MM.1S (cell line): ENCODE results near the gene PUDP.

Source experiments
- EZH2 ChIP-seq: fragments of 300-600 bp; sonication (generic); optimal IDR thresholded peaks from 2 replicates; pipeline ENCODE3; 2017; ENCODE audit warnings: low read depth, mild to moderate bottlenecking, antibody characterized with exemption, low read length, mixed read lengths
- EZH2phosphoT487 ChIP-seq: fragments of 300-600 bp; sonication (generic); IDR thresholded peaks from 2 replicates; pipeline ENCODE4 v1.6.1; 2018; ENCODE audit warnings: antibody characterized with exemption, low read length
- TF ChIP-seq, protein P1 (sequence below): fragments of 300-600 bp; sonication (generic); IDR thresholded peaks from 2 replicates; pipeline ENCODE4 v1.5.1; 2016; ENCODE audit warnings: antibody characterized with exemption, low read length, mixed read lengths

DNA sequence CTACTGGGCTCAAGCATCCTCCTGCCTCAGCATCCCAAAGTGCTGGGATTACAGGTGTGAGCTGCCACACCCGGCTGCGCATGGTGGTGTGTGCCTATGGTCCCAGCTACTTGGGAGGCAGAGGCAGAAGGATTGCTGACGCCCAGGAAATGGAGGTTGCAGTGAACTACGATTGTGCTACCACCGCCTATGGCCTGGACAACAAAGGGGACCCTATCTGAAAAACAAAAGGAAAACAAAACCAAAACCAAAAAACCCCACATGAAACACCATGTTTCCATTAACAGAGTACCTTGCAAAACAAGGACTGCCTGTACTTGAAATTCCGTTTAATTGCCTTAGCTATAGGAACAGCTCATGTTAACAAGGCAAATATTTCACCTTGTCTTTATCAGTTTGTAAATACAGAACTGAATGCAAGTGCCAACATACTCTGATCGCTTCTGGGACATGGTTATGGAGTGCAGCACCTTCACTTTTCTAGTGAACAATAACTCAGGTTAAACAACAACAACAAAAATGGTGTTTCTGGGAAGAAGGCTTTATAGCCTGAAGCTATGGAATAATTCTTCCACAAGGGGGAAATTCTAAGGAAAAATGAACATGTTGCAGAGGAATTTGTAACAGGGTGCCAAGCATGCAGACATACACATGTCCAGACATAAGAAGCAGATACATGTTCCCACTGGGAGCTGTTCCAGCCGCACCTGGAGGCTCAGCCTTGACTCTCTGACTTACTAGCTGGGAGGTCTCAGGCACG is 73.6 kb downstream of the PUDP start:
- TF ChIP-seq, protein P1, sequence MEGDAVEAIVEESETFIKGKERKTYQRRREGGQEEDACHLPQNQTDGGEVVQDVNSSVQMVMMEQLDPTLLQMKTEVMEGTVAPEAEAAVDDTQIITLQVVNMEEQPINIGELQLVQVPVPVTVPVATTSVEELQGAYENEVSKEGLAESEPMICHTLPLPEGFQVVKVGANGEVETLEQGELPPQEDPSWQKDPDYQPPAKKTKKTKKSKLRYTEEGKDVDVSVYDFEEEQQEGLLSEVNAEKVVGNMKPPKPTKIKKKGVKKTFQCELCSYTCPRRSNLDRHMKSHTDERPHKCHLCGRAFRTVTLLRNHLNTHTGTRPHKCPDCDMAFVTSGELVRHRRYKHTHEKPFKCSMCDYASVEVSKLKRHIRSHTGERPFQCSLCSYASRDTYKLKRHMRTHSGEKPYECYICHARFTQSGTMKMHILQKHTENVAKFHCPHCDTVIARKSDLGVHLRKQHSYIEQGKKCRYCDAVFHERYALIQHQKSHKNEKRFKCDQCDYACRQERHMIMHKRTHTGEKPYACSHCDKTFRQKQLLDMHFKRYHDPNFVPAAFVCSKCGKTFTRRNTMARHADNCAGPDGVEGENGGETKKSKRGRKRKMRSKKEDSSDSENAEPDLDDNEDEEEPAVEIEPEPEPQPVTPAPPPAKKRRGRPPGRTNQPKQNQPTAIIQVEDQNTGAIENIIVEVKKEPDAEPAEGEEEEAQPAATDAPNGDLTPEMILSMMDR = no peak
- no peak for TF ChIP-seq EZH2phosphoT487
- TF ChIP-seq EZH2 = no peak
